ENCODE data around the gene DRD2. TPM values are rescaled to one million over a fixed set of nuclear protein-coding genes. Genes with fewer than 3 reads are reported as not detected.

Gene DRD2
- total RNA-seq, 4 donors from 2014 or later: 0.13 to 0.17 TPM; not detected in 2

DNA sequence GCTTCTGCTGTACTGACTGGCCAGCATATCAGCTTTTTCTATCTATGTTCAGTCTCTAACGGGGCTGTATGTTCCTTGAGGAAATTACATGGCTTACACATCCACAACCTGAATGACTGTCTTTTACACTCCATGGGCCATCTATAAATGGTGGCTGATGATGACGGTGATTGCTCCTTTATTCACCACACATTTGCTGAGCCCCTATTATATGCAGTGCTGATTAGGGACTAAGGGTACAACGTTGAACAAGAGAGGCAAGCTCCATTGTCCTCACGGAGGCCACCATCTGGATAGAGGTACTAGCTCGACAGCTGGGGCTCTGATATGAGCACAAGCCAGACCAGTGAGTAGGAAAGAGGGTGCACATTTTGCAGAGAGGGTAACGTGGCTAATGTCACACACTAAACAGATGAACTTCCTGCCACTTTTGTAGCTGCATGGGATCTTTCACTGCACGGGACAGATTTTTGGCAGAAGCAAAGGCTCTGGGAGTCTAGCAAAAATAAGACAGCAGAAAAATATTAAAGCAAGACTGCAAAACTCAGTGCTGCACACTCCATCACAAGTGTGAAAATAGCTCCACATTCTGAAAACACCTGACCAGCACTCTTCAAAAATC lies 30.6 kb downstream of the DRD2 start:
- TF ChIP-seq, protein P1, sequence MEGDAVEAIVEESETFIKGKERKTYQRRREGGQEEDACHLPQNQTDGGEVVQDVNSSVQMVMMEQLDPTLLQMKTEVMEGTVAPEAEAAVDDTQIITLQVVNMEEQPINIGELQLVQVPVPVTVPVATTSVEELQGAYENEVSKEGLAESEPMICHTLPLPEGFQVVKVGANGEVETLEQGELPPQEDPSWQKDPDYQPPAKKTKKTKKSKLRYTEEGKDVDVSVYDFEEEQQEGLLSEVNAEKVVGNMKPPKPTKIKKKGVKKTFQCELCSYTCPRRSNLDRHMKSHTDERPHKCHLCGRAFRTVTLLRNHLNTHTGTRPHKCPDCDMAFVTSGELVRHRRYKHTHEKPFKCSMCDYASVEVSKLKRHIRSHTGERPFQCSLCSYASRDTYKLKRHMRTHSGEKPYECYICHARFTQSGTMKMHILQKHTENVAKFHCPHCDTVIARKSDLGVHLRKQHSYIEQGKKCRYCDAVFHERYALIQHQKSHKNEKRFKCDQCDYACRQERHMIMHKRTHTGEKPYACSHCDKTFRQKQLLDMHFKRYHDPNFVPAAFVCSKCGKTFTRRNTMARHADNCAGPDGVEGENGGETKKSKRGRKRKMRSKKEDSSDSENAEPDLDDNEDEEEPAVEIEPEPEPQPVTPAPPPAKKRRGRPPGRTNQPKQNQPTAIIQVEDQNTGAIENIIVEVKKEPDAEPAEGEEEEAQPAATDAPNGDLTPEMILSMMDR (IDR thresholded peaks at IDR 0.05): no peak
- no peak for TF ChIP-seq EP300 (IDR thresholded peaks at IDR 0.05)
- no peak for TF ChIP-seq POLR2AphosphoS5 (IDR thresholded peaks at IDR 0.05)
- TF ChIP-seq POLR2A (IDR thresholded peaks at IDR 0.05; ENCODE audit: low read depth): no peak
- Histone ChIP-seq H3K9me3 (no peaks in the 10 kb centered on the region), H3K36me3 (no peaks in the 10 kb centered on the region), H3K4me3 (no peak overlapping the region), H3K4me1 (no peaks in the 10 kb centered on the region), H3K27me3 (peaks cover 0 to 45% (median 0%) of the 10 kb centered on the region in 4 donors), H3K27ac (replicated peaks in 1 of 4) (no peak overlapping the region)
- no peak for DNase-seq (ENCODE audit: extremely low spot score)
- intact Hi-C loops (cut with DNase I): no loop called here
- 53% methylated on average over 7 of the region's 7 CpGs for WGBS

DNA sequence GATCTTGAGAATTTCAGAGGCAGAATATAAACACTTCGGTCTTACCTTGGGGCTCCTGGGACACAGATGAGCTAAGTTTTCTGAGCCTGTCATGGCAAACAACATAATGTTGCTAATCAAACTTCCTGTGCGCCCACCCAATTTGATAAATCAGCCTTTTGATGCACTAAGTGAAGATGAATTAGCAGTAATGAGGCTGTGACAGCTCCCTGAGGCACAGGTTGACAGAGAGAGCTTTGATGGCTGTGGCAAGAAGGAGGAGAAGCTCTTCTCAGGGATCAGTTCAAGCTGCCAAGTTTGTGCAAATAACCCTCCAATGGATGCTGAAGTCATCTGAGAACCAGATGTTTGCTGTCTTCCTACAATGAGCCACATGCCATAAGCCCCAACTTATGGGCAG lies 34.4 kb downstream of the DRD2 start:
- DNase-seq (ENCODE audit: extremely low spot score): no peak
- Histone ChIP-seq H3K4me3 (no peak overlapping the region), H3K4me1 (no peaks in the 10 kb centered on the region), H3K27me3 (peaks cover 0 to 38% (median 0%) of the 10 kb centered on the region in 4 donors), H3K36me3 (no peaks in the 10 kb centered on the region), H3K9me3 (no peaks in the 10 kb centered on the region), H3K27ac (replicated peaks in 1 of 4) (no peak overlapping the region)
- 86% methylated on average over 2 of the region's 2 CpGs for WGBS
- intact Hi-C loops (cut with DNase I): no loop called here
- TF ChIP-seq POLR2A (IDR thresholded peaks at IDR 0.05; ENCODE audit: low read depth) (no peak), EP300 (IDR thresholded peaks at IDR 0.05) (no peak), POLR2AphosphoS5 (IDR thresholded peaks at IDR 0.05) (no peak)
- TF ChIP-seq, protein P1 (IDR thresholded peaks at IDR 0.05): no peak

DNA sequence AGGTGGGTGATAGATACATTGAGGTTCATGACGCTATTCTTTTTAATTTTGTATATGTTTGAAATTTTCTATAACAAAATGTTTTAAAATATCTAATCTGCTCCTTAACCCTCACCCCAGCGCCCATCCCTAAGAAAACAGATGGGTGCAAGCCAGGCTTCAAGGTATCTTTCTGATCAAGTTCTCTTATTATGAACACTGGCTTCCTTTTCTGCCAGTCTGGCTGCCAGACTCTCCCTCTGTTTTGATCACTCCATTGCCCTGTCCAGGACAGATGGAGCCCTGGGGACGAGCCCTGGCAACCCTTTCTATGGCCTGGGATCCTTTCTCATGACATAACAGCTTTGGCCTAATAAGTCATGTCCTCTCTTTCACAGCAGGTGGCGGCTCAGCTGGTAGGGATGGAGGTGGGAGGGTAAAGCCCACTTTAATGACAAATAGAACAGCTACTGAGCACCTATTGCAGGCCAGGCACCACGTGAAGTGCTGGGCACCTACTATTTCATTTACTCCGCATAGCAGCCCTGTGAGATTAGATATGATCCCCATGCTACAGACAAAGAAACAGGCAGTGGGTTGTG lies 38.4 kb downstream of the DRD2 start:
- intact Hi-C loops (cut with DNase I): no loop called here
- no peaks in the 10 kb centered on the region for H3K9me3 ChIP-seq
- H3K36me3 ChIP-seq: no peaks in the 10 kb centered on the region
- no peak overlapping the region for H3K4me3 ChIP-seq
- 67% methylated on average over 6 of the region's 6 CpGs for WGBS
- H3K4me1 ChIP-seq: no peaks in the 10 kb centered on the region
- TF ChIP-seq POLR2AphosphoS5 (IDR thresholded peaks at IDR 0.05) (no peak), POLR2A (IDR thresholded peaks at IDR 0.05; ENCODE audit: low read depth) (no peak)
- TF ChIP-seq, protein P1 (IDR thresholded peaks at IDR 0.05): no peak
- peaks cover 0 to 16% (median 0%) of the 10 kb centered on the region in 4 donors for H3K27me3 ChIP-seq
- H3K27ac ChIP-seq (replicated peaks in 1 of 4): no peak overlapping the region
- no peak for DNase-seq (ENCODE audit: extremely low spot score)

DNA sequence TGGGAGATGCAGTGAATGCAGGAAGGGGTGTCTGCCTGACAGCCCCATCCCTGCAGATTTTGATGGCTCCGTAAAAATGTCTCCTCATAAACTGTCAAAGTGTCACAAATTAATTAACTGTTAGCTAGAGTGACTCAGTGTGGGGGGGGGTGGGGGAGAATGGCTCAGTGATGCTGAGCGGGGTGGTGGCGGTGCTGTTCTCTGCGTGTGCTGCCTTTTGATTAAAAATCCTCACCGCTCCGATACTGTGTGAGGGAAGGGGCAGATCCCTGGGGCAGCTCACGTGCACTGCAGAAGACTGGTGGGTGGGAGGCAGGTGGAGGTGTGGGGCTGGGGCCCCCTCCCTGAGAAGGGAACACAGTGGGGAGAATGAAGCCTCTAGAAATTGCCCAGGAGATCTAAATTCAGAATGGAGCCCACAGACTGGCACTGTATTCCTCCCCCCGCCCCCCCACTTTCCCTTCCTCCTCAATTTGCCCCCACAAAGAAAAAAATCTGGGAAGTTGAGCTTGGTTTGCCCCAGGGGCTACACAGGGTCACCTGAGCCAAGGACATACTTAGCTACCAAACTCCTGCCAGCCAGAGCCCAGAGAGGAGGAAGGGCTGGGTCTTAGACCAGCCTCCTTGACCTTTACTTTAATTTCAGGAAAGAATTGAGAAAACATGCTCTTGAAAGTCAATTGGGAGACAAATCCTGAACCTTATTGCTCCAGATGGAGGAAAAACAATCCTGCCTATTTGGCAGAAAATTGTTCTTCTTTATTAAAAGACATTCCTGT lies 39.8 kb downstream of the DRD2 start:
- no peak for DNase-seq (ENCODE audit: extremely low spot score)
- WGBS: 88% methylated on average over 8 of the region's 8 CpGs
- H3K4me1 ChIP-seq: no peaks in the 10 kb centered on the region
- peaks cover 0 to 6% (median 0%) of the 10 kb centered on the region in 4 donors for H3K27me3 ChIP-seq
- H3K9me3 ChIP-seq: no peaks in the 10 kb centered on the region
- intact Hi-C loops (cut with DNase I): no loop called here
- H3K36me3 ChIP-seq: no peaks in the 10 kb centered on the region
- no peak overlapping the region for H3K4me3 ChIP-seq
- no peak overlapping the region for H3K27ac ChIP-seq (replicated peaks in 1 of 4)
- TF ChIP-seq, protein P1 (IDR thresholded peaks at IDR 0.05): no peak
- TF ChIP-seq POLR2A (IDR thresholded peaks at IDR 0.05; ENCODE audit: low read depth) (no peak), POLR2AphosphoS5 (IDR thresholded peaks at IDR 0.05) (no peak), EP300 (IDR thresholded peaks at IDR 0.05) (no peak)

Measured in esophagus muscularis mucosa (tissue), 4 donors.